Left cardiac atrium (tissue), 4 donors: ENCODE data around the gene FBXO11. TPM values are rescaled to one million over a fixed set of nuclear protein-coding genes. Genes with fewer than 3 reads are reported as not detected.
A peak's percentile ranks its signal among the peaks of the same experiment; 100 is the strongest.
"Not testable (repeated sequence)": the region's sequence is repeated elsewhere in the genome, so short reads cannot be mapped to it uniquely, and the experiment has no call there.

Experiments
- ATAC-seq, 2 donors: fragments of 200-7000 bp; cut with Tn5 transposase; one replicate each; pipeline ENCODE4 v1.9.1; 2020; ENCODE audit warnings: mild to moderate bottlenecking in 2 of 2, moderate library complexity in 2 of 2
- DNase-seq: peaks from one replicate; pipeline ENCODE4 v3.0.0-alpha.2; 2020
- intact Hi-C, 2 donors: fragments of 100-400 bp; cut with DNase I; formaldehyde crosslinking; loops; one replicate each; pipeline versions ENCODE4 v1.14.1 to v1.15.1; 2022 to 2023
- long read RNA-seq: library from polyadenylated mRNA; unstranded; transcript quantifications from one replicate; pipeline ENCODE4 v2.0.0, GENCODE V29; 2021
- total RNA-seq, 2 donors: library from RNA; stranded (reverse); fragmentation: NEBNext Ultra II Directional; extraction: Animal tissue kit (Norgen Biotek cat#: 25700); gene quantifications; one replicate each; pipeline ENCODE4 v1.2.1, GENCODE V29; 2021
- donor health status: DM: no; HTN: yes; CAD: no.
- donor health status: DM: no; HTN: yes; CAD: no; lungs with severe emphysema.
- donor health status: DM: yes; HTN: yes; CAD: no.
- donor health status: Dilated cardiomyopathy.

FBXO11 gene
- 10 to 100 TPM; 42.9 to 48.5 TPM for total RNA-seq
- long read RNA-seq, full-length matches to known transcripts, result 10 of 15 reads
- long read RNA-seq, partial matches to known transcripts, result 1 of 15 reads
- long read RNA-seq, other reads (novel, unspliced or antisense), result 4 of 15 reads

DNA sequence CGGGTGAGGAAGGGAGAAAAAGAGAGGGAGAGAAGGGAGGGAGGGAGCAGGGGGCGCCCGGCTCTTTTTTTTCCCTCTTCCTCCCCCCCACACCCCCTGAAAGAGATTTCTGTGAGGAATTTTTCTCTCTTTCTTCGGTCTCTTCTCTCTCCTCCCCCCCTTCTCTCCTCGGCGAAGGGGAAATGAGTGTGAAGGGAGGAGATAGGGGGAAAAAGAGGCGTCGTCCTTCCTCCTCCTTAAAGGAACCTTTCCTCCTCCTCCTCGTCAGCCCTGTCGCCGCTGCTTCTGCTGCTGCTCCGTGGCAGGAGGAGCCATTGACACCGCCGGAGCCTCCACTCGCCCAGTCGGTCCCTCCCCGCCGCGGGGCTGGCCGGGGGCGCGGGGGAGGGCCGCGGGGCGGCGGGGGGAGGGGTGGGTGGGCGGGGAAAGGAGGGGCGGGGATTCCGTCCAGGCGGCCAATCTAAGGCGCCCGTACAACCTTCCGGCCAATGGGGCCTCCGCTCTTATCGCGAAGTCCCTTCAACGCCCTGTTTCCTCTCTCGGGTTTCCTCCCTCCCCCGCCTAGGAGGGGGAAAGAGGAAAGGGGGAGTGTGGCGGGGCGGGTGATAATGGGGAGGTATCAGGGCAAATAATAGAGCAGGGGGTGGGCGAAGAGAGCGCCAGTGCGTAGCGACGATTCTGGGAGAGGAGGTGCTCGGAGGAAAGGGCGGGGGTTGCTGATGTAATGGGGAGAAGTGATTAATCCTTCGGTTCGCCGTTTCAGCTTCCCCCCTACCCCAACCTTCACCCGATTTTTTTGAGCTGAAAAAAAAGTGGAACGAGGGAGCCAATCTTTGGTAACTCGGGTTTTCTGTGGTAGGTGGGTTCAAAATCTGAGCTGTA lies at the start of gene FBXO11:
Gene FBXO11 (minus strand): TSS at position 342 of the 882 bp plus-strand sequence. CDS start 778 bp downstream, outside the sequence.
- peak; percentile 94 to 97 for ATAC-seq
- peak; percentile 97 for DNase-seq
- intact Hi-C loops, result loop anchor here (5.0 to 10.0 kb wide), 3 partner anchors 102 to 511 kb away; partner anchors contain the start of gene MSH6 (in 1 of the 2)

DNA sequence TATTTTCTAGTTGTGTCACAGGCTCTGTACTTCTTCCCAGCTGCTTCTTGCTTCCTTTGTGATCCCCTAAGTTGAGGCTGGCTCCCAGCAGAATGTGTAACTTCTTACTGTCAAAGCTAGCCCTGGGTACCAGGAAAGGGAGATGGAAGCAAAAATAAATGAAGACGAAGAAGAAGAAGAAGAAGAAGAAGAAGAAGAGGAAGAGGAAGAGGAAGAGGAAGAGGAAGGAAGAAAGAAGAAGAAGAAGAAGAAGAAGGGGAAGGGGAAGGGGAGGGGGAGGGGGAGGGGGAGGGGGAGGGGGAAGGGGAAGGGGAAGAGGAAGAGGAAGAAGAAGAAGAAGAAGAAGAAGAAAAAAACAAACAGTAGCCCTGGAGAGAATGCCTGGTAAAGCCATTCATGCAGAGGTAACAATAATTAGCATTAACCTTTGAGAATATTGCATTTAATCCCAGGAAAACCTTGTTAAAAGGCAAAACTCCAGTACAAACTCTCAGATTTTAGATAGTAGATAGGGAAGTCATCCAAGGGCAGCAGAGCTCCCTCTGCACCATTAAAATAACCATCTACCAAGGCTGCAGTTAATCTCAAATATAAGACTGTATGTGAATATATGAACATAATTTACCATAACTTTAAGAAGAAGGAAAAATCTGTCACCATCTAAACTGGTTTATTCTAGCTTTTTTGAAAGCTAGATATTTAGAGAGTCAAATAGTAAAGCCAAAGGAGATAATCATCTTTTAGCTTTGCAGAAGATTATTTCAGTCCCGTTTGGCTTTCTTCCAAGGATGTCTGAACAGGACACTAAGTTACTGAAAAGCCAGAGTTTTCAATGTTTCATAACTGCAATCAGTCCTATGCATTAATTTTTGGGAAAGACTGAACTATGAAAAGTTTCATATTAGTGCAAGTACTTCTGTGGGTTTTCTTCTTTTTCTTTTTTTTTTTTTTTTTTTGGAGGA lies 44.3 kb upstream of the FBXO11 start:
- intact Hi-C loops, result no loop called here
- DNase-seq (no peak), ATAC-seq (no peak)

DNA sequence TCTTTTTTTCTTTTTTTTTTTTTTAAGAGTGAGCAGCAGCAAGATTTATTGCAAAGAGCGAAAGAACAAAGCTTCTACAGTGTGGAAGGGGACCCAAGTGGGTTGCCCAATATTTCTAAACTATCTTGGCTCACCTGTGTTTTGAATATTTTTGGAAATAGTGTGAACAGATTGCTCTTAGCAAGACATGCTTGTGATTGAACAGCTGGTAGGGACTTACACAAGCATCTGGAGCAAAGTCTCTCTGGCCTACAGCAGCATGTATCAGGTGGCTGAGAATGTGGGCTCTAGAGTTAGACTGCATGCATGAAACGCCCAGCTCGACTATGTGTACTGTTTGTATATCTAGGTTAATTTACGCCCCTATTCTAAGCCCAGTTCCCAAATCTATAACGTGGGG lies 40.3 kb upstream of the FBXO11 start:
- ATAC-seq, result peak; percentile 46 to 70
- intact Hi-C loops, result no loop called here
- no peak for DNase-seq

DNA sequence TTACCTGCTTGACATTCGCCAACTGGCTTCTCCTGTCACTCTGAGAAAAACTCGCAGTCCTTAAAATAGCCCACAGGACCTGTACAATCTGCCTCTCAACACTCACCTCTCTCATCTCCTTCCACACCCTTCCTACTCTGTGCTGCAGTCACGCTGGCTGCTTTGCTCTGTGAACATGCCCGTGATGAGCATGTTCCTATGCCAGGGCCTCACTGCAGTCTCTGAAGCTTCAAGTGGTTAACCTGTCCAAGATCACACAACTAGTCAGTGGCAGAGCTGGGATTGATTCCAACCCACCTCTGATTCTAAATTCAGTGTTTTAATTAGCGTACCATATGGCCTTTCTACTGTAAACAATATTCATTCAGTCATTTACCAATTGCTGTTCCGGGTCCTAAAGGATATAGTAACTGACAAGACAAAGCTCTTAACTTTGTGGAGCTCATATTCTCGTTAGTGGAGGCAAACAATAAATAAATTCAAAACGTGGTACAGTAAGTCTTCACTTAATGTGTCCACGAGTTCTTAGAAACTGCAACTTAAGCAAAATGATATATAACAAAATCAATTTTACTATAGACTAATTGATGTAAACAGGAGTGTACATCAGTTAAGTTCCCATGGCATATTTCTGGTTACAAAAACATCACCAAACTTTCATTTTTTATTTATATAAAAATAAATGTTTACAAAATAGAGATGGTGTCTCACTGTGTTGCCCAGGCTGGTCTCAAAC lies 38.9 kb upstream of the FBXO11 start:
- peak in 1 of 2 donors; percentile 29 for ATAC-seq
- DNase-seq, result no peak
- intact Hi-C loops, result no loop called here

DNA sequence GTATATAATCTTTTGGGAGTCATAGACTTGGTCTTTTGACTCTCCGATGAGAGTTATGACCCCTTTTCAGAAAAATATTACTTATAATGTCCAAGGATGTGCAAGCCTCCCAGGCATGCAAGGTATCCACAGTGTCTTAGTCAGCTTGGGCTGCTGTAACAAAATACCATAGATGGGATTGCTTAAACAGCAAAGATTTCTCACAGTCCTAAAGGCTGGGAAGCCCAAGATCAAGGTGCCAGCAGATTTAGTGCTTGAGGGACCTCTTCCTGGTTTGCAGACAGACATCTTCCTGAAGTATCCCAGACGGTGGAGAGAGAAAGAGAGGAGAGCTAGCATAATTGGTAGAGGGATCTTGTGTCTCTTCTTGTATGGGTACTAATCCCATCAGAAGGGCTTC lies 35.6 kb upstream of the FBXO11 start:
- no peak for DNase-seq
- no peak for ATAC-seq
- intact Hi-C loops, result no loop called here

DNA sequence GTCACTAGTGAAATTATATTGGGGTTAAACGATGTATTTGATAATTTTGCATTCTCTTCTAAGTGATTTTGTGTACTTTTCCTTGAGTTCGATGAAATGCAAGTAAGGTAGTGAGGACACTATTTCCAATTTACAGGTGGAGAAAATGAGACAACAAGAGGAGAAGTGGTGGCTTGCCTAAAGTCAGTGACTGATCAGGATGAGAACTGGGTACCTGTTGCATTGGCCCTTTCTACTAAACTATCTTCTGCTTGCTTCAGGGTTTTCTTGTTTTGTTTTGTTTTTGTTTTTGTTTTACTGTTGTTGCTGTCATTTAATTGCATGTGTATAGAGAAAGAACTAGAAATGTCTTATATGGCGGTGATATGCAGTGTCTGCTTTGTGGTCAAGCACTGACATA lies 31.4 kb upstream of the FBXO11 start:
- ATAC-seq, result no peak
- DNase-seq, result no peak

DNA sequence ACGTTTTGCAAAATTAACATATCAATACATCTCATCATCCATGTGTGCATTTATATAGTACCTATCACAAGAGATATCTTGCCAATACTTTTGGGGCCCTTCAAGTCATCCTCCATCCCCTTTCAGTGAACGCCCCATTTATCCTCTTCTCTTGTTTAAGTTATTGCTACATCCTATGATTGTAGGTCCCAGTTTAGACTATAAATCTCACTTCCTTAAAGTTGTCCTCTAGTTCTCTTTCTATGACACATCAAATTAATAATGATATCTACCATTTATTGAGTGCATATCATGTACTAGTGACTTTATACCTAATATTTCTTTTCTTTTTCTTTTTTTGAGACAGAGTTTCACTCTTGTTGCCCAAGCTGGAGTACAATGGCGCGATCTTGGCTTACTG lies 28.8 kb upstream of the FBXO11 start:
- intact Hi-C loops, result no loop called here
- ATAC-seq, result no peak
- DNase-seq, result no peak

More for the DNA sequence above, 31.4 kb upstream of the FBXO11 start:
- intact Hi-C loops, result no loop called here

DNA sequence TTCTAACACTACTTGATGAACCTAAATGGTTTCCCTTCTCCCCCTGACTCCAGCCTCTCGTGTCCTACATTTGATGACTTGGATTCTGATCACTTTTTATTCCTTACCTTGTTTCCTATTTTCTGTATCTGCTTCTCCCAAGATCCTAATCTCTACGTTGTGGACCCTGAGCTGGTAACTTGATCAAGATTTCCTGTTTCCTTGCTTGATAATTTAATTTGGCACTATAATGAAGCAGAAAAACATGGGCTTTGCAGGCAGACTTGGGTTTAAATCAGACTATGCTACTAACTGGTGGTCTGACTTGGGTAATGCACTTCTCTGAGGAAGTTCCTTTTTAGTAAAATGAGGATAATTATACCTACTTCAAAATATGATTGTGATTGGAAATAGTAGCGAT lies 11.7 kb upstream of the FBXO11 start:
- no peak for ATAC-seq
- intact Hi-C loops, result no loop called here
- no peak for DNase-seq

DNA sequence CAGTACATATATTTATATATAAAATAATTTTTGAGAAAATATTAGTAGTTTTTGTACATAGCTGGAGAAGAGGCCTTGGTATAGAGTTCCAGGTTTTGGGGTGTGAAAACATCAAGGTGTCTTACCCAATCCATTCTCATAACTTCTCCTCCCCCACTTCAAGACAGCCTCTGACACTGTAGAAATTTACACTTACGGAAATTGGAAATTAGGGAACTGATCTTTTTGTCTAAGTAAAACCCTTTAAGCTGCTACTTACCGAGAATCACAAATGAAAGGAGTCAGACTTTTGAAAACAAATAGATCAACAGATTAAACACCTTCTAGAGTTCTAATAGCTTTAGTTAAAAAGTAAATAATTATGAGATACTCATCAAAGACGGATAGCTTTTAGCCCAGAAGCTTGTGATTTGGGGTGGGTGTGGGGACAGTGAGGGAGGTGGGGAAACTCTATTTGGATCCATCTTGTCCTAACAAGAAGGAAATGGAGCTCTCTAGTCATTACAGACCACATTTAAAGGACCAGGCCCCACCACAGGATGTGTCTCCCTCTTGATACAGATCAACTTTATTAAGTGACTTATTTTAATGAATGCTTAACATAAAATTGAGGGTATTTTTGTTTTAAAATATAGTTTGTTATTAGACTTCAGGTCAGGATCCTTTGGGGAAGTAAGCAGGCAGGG lies 11.1 kb upstream of the FBXO11 start:
- no peak for ATAC-seq
- intact Hi-C loops, result no loop called here
- no peak for DNase-seq

DNA sequence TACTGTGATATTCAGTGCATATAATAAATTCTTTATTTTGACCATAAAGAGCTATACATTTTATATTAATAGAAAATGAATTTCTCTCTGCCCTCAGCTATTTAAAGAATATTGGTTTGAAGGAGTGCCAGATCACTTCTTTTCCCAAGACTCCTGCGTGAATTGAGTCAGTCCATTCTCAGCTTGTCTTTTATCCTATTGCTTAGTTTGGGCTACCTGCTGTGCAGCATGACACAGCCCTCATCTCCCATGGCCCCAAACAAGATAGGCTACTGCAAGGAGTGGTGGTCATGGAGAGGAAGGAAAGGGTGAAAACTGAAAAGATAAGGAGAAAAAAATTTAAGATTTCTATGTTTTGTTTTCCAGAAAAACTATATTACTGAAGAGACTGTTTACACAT lies 10.1 kb upstream of the FBXO11 start:
- ATAC-seq (no peak), DNase-seq (no peak)
- intact Hi-C loops, result no loop called here

DNA sequence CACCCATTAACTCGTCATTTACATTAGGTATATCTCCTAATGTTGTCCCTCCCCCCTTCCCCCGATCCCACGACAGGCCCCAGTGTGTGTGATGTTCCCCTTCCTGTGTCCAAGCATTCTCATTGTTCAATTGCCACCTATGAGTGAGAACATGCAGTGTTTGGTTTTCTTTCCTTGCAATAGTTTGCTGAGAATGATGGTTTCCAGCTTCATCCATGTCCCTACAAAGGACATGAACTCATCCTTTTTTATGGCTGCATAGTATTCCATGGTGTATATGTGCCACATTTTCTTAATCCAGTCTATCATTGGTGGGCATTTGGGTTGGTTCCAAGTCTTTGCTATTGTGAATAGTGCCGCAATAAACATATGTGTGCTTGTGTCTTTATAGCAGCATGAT lies 4.4 kb upstream of the FBXO11 start:
- ATAC-seq, DNase-seq, intact Hi-C loops: not testable (repeated sequence)

DNA sequence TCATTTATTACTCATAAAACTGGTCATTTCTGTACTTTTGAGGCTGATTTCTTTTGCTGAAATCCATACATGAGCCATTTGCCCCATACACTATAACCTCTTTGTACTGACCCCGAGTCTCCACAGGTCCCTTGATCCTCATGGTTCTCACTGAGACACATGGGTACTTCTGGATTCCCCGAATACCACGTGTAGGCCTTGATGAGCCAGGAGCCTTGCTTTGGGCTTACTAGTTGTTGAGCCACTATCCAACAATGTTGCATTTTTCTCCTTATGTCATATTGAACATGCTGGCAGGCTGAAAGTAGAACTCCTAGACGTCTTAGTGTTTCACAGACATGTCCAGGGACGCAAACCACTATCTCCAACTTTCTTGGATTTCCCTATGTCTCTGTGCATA lies 2.4 kb upstream of the FBXO11 start:
- no peak for ATAC-seq
- intact Hi-C loops, result loop anchor here (2.0 to 10.0 kb wide), 4 partner anchors 104 to 509 kb away; partner anchors contain the start of gene MSH6 (in 1 of the 2)

DNA sequence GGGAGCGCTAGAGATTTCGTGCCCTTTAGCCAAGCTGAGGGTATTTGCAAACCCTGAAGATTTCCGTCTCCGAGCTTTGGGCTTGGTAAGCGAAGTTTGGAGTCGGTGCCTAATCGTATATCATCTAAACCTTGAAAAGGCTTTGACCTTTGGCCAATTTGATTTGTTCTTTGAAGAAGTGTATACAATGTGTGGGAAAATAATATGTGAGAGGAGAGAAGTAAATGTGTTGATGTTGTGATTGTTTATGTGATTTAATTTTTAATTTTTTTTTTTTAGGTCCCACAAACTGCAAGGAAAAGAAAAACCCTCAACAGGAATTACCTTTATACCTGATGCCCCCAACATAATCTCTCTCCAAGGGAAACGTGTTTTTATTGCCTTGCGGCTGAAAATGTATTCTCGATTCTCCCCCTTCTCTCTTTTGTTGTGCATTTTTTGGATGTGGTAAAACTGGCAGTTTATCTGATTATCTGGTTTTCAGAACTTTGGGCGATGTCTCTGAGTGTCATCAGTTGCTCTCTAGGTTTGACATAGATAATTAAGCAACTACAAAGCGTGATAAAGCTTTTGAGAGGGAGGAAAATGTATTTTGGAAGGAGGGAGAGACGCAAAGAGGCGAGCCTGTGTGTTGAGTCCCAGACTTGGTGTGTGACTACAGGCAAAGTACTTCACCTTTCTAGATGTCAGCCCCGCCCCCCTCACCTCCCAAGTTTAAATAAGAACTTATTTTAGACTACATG lies 912 bp upstream of the FBXO11 start:
- no peak for DNase-seq
- intact Hi-C loops, result loop anchor here (5.0 to 10.0 kb wide), 3 partner anchors 102 to 510 kb away; partner anchors contain the start of gene MSH6 (in 1 of the 2)
- no peak for ATAC-seq

More for the DNA sequence above, 2.4 kb upstream of the FBXO11 start:
- DNase-seq, result no peak

DNA sequence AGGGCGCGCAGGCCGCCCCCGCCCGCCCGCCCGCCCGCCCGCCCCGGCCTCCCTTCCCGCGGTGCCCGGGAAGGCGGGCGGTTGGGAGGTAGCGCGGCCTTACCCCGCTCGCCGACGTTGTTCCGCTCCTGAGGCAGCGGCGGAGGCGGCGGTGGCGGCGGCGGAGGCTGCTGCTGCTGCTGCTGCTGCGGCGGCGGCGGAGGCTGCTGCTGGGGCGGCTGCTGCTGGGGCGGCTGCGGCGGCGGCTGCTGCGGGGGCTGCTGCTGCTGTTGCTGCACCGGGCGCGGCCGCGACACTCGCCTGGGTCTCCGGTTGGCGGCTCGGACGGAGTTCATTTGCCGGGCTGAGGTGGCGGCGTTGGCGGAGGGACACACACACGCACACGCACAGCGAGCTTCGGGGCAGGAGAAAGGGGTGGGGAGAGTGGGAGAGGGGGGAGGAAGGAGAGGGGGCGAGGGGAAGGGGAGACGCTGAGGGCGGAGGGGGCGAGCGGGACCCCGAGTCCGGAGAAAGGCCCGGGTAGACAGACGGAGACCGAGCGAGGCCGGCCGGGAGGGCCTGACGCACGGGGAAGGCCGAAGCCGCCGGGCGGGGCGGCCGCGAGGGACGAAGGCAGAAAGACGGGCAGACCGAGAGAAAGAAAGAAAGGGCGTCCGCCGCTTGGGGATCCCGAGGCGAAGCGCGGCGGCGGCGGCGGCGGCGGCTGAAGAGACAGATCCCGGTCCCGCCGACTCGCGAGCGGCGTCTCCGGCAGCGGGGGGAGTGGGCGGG lies 727 bp downstream of the FBXO11 start:
- DNase-seq, result peak; percentile 67
- ATAC-seq, result peak; percentile 16 to 19
- intact Hi-C loops, result loop anchor here (5.0 to 10.0 kb wide), 3 partner anchors 101 to 512 kb away; partner anchors contain the start of gene MSH6 (in 1 of the 2)

DNA sequence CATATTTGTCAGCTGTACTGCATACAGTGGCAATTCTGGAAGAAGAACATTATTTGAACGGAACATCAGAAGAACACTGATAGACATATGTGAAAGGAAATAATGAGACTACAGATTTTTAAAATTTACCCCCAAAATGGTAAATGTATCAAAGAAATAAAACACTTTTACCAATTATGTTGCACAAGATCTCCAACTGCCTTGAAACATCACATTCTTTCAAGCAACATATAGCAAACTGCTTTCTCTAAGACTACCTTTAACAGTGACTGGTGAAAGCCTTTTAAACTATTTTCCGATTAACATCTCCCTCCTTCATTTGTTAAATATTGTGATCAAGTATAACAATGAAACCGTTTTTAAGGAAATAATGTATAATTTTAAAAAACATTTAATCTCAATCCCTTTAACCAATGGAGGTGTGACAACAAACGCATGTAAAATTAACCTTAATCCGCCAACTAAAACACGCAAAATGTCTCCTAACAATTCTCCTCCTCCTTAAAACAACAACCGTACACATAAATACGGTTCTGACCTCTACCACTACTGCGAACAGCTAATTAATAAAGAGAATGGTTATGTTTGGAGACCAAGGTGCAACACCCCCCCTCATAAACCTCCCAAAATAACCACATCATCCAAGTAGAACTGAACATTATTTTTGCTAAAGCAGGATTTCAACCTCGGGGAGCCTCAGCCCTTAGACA lies 2.4 kb downstream of the FBXO11 start:
- intact Hi-C loops, result loop anchor here (5.0 to 10.0 kb wide), 3 partner anchors 37 to 119 kb away; partner anchors contain the start of gene MSH6 (in 1 of the 2)

DNA sequence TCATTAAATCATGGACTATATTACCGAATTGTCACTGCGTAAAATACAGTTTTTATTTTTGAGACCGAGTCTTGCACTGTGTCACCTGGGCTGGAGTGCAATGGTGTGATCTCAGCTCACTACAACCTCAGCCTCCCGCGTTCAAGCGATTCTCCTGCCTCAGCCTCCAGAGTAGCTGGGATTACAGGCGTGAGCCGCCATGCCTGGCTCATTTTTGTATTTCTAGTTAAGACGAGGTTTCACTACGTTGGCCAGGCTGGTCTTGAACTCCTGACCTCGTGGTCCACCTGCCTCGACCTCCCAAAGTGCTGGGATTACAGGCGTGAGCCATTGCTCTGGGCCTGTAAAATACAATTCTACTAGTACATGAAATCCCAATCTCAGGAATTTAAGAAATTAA lies 4.4 kb downstream of the FBXO11 start:
- ATAC-seq, DNase-seq: not testable (repeated sequence)
- intact Hi-C loops, result loop anchor here (5.0 to 10.0 kb wide), 3 partner anchors 35 to 117 kb away; partner anchors contain the start of gene MSH6 (in 1 of the 2)

More for the DNA sequence above, 2.4 kb downstream of the FBXO11 start:
- ATAC-seq (no peak), DNase-seq (no peak)
